H9 (cell line): ENCODE results near the gene PPP1R16B. TPM values are rescaled to one million over a fixed set of nuclear protein-coding genes. Genes with fewer than 3 reads are reported as not detected.

Experiments used
- DNase-seq: peaks from one replicate; pipeline ENCODE4 v3.0.0-alpha.2; 2017
- H2AFZ ChIP-seq: one replicate; pipeline ENCODE4 v1.6.1; 2013; ENCODE audit warnings: mild to moderate bottlenecking, low read length, control low read depth, moderate library complexity
- H2AK5ac ChIP-seq: 2 replicates; pipeline ENCODE4 v1.6.1; 2013; ENCODE audit warnings: low read length, control low read depth, mixed read lengths; ENCODE audit not compliant: insufficient read length
- H2BK120ac ChIP-seq: one replicate; pipeline ENCODE4 v1.6.1; 2013; ENCODE audit warnings: low read depth, mild to moderate bottlenecking, low read length, control low read depth, inconsistent platforms; ENCODE audit not compliant: poor library complexity, severe bottlenecking
- H2BK12ac ChIP-seq: 2 replicates; pipeline ENCODE4 v1.6.1; 2013; ENCODE audit warnings: low read length, control low read depth, mixed read lengths, low read depth; ENCODE audit not compliant: insufficient read length
- H2BK15ac ChIP-seq: 2 replicates; pipeline ENCODE4 v1.6.1; 2013; ENCODE audit warnings: low read depth, low read length, control low read depth
- H2BK20ac ChIP-seq: one replicate; pipeline ENCODE4 v1.6.1; 2013; ENCODE audit warnings: low read depth, mild to moderate bottlenecking, low read length, control low read depth, inconsistent platforms; ENCODE audit not compliant: poor library complexity, severe bottlenecking
- H2BK5ac ChIP-seq: 2 replicates; pipeline ENCODE4 v1.6.1; 2013; ENCODE audit warnings: low read length, control low read depth, mixed read lengths; ENCODE audit not compliant: insufficient read length
- H3K14ac ChIP-seq: 2 replicates; pipeline ENCODE4 v1.6.1; 2013; ENCODE audit warnings: low read length, control low read depth; ENCODE audit not compliant: insufficient read depth
- H3K18ac ChIP-seq: 2 replicates; pipeline ENCODE4 v1.6.1; 2013; ENCODE audit warnings: low read depth, mild to moderate bottlenecking, mixed read lengths, low read length, control low read depth; ENCODE audit not compliant: insufficient read length
- H3K23ac ChIP-seq: 2 replicates; pipeline ENCODE4 v1.6.1; 2013; ENCODE audit warnings: low read length, control low read depth, mixed read lengths, low read depth; ENCODE audit not compliant: insufficient read length
- H3K23me2 ChIP-seq: 2 replicates; pipeline ENCODE4 v1.6.1; 2013; ENCODE audit warnings: low read depth, mild to moderate bottlenecking, mixed read lengths, low read length, control low read depth; ENCODE audit not compliant: insufficient read length, poor library complexity, severe bottlenecking
- H3K27ac ChIP-seq: 2 replicates; pipeline ENCODE4 v1.5.1; 2013; ENCODE audit warnings: low read length, control low read depth, mixed read lengths, low read depth; ENCODE audit not compliant: insufficient read length
- H3K27me3 ChIP-seq: 2 replicates; pipeline ENCODE4 v1.6.1; 2013; ENCODE audit warnings: low read length, control low read depth, inconsistent platforms; ENCODE audit not compliant: insufficient read depth
- H3K4ac ChIP-seq: 2 replicates; pipeline ENCODE4 v1.6.1; 2013; ENCODE audit warnings: low read depth, mild to moderate bottlenecking, control low read depth, inconsistent platforms, low read length, moderate library complexity
- H3K4me1 ChIP-seq: 2 replicates; pipeline ENCODE4 v1.6.1; 2013; ENCODE audit warnings: low read length, control low read depth, inconsistent platforms; ENCODE audit not compliant: insufficient read depth
- H3K4me2 ChIP-seq: 2 replicates; pipeline ENCODE4 v1.6.1; 2013; ENCODE audit warnings: low read length, control low read depth, mixed read lengths; ENCODE audit not compliant: insufficient read length, insufficient read depth
- H3K56ac ChIP-seq: 2 replicates; pipeline ENCODE4 v1.6.1; 2013; ENCODE audit warnings: low read depth, mild to moderate bottlenecking, mixed read lengths, low read length, control low read depth; ENCODE audit not compliant: insufficient read length
- H3K79me1 ChIP-seq: 2 replicates; pipeline ENCODE4 v1.6.1; 2013; ENCODE audit warnings: low read depth, mild to moderate bottlenecking, moderate library complexity, low read length, control low read depth, inconsistent platforms; ENCODE audit not compliant: insufficient read depth, poor library complexity, severe bottlenecking
- H3K79me2 ChIP-seq: 2 replicates; pipeline ENCODE4 v1.6.1; 2013; ENCODE audit warnings: low read length, control low read depth, inconsistent platforms; ENCODE audit not compliant: insufficient read depth
- H3K9ac ChIP-seq: 2 replicates; pipeline ENCODE4 v1.6.1; 2013; ENCODE audit warnings: low read length, control low read depth, mixed read lengths; ENCODE audit not compliant: insufficient read length; ENCODE audit errors: extremely low read depth
- H3K9me3 ChIP-seq: one replicate; pipeline ENCODE4 v1.6.1; 2013; ENCODE audit warnings: low read depth, low read length, inconsistent platforms; ENCODE audit not compliant: control insufficient read depth
- H3T11ph ChIP-seq: one replicate; pipeline ENCODE4 v1.6.1; 2013; ENCODE audit warnings: mild to moderate bottlenecking, low read length, control low read depth, inconsistent platforms
- H4K20me1 ChIP-seq: one replicate; pipeline ENCODE4 v1.6.1; 2013; ENCODE audit not compliant: control insufficient read depth, insufficient read length, insufficient read depth
- H4K5ac ChIP-seq: 2 replicates; pipeline ENCODE4 v1.6.1; 2013; ENCODE audit warnings: low read depth, mild to moderate bottlenecking, mixed read lengths, low read length, control low read depth; ENCODE audit not compliant: insufficient read length
- H4K8ac ChIP-seq: replicated peaks from 2 replicates; pipeline ENCODE4 v1.6.1; 2013; ENCODE audit warnings: low read length, control low read depth, mixed read lengths, low read depth; ENCODE audit not compliant: insufficient read length
- H4K91ac ChIP-seq: 2 replicates; pipeline ENCODE4 v1.6.1; 2013; ENCODE audit warnings: low read depth, mild to moderate bottlenecking, moderate library complexity, mixed read lengths, low read length, control low read depth; ENCODE audit not compliant: insufficient read length
- H3K27ac Mint-ChIP-seq, 3 experiments: 2 replicates in 2 of 3; 3 replicates in 1 of 3; pipeline ENCODE4 v1.8.0; 2020 to 2021; ENCODE audit warnings: mixed read lengths in 3 of 3, mild to moderate bottlenecking in 1 of 3, moderate library complexity in 1 of 3
- H3K27me3 Mint-ChIP-seq: 2 replicates; pipeline ENCODE4 v1.8.0; 2021; ENCODE audit warnings: low read depth, mild to moderate bottlenecking, moderate library complexity, mixed read lengths
- H3K36me3 Mint-ChIP-seq, 3 experiments: 2 replicates in 2 of 3; 3 replicates in 1 of 3; pipeline ENCODE4 v1.8.0; 2020 to 2021; ENCODE audit warnings: low read depth in 3 of 3, mixed read lengths in 3 of 3; ENCODE audit not compliant: insufficient read depth in 1 of 3
- H3K4me1 Mint-ChIP-seq, 2 experiments: 2 replicates each; pipeline ENCODE4 v1.8.0; 2020; ENCODE audit warnings: mixed read lengths in 2 of 2
- H3K4me3 Mint-ChIP-seq, 2 experiments: 2 replicates in 1 of 2; 3 replicates in 1 of 2; pipeline ENCODE4 v1.8.0; 2020 to 2021; ENCODE audit warnings: mild to moderate bottlenecking in 2 of 2, mixed read lengths in 2 of 2, moderate library complexity in 1 of 2
- H3K9me3 Mint-ChIP-seq, 2 experiments: 2 replicates in 1 of 2; 3 replicates in 1 of 2; pipeline ENCODE4 v1.8.0; 2020; ENCODE audit warnings: mild to moderate bottlenecking in 2 of 2, mixed read lengths in 2 of 2, moderate library complexity in 1 of 2
- WGBS: extraction: QIAGEN DNeasy Blood & Tissue Kit; methylation state at CpG from one replicate; pipeline ENCODE4 v1.1.7; 2013; ENCODE audit warnings: missing lambda C conversion rate, low lambda C conversion rate, mixed read lengths; ENCODE audit not compliant: insufficient read length; ENCODE audit errors: extremely low coverage; 5-methylcytosine and 5-hydroxymethylcytosine counted together
- total RNA-seq: library from RNA; stranded (reverse); gene quantifications from 2 replicates; pipeline ENCODE4 v1.2.1, GENCODE V29; 2021
- TF ChIP-seq, protein P1 (sequence below): fragments of 200-600 bp; sonication (generic); conservative IDR thresholded peaks from 3 replicates; pipeline ENCODE4 v1.8.0; 2021; ENCODE audit warnings: antibody characterized with exemption, mild to moderate bottlenecking

PPP1R16B gene
- total RNA-seq, 1 experiment from 2014 or later = 8.2 TPM

DNA sequence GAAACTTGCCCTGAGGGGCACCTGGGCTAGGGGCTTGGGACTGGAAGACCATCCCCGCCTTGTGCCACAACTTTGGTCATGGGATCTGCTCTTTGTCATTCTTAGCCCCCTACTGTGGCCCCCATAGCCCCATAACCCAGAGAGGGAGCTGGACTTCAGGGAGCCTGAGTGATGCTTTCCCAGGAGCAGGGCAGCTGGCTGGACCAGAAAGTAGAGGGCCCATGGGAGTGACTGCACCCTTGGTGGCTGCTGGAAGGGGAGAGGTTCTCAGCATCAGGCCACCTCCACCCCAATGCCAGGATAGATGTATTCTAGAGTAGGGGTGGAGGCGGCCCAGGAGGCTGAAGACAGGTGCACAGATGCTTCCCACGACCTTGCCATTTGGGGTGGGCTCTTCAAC is 114.9 kb downstream of the PPP1R16B start:
- Histone ChIP-seq H2BK12ac (no peak overlapping the region), H3K9me3 (no peaks in the 10 kb centered on the region), H3K23ac (no peak overlapping the region), H3K9ac (no peak overlapping the region), H3T11ph (no peak overlapping the region), H2AFZ (no peak overlapping the region), H3K18ac (no peak overlapping the region), H2AK5ac (no peak overlapping the region), H4K20me1 (no peaks in the 10 kb centered on the region), H2BK120ac (no peak overlapping the region), H3K27ac (no peak overlapping the region), H3K4me1 (no peaks in the 10 kb centered on the region), H3K27me3 (no peaks in the 10 kb centered on the region), H3K79me1 (no peaks in the 10 kb centered on the region), H4K91ac (no peak overlapping the region), H3K23me2 (no peaks in the 10 kb centered on the region), H3K4ac (no peak overlapping the region), H3K14ac (no peak overlapping the region), H3K56ac (no peak overlapping the region), H2BK15ac (no peak overlapping the region), H2BK20ac (no peak overlapping the region), H3K79me2 (no peaks in the 10 kb centered on the region), H4K5ac (no peak overlapping the region), H2BK5ac (no peak overlapping the region), H4K8ac (no peak overlapping the region), H3K4me2 (no peak overlapping the region)
- no peak for DNase-seq
- TF ChIP-seq, protein P1, sequence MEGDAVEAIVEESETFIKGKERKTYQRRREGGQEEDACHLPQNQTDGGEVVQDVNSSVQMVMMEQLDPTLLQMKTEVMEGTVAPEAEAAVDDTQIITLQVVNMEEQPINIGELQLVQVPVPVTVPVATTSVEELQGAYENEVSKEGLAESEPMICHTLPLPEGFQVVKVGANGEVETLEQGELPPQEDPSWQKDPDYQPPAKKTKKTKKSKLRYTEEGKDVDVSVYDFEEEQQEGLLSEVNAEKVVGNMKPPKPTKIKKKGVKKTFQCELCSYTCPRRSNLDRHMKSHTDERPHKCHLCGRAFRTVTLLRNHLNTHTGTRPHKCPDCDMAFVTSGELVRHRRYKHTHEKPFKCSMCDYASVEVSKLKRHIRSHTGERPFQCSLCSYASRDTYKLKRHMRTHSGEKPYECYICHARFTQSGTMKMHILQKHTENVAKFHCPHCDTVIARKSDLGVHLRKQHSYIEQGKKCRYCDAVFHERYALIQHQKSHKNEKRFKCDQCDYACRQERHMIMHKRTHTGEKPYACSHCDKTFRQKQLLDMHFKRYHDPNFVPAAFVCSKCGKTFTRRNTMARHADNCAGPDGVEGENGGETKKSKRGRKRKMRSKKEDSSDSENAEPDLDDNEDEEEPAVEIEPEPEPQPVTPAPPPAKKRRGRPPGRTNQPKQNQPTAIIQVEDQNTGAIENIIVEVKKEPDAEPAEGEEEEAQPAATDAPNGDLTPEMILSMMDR = no peak
- WGBS = no CpG with 5 or more reads among the region's 3 CpGs
- Mint-ChIP-seq H3K27ac (no peak overlapping the region), H3K4me3 (no peak overlapping the region), H3K9me3 (no peaks in the 10 kb centered on the region), H3K27me3 (no peaks in the 10 kb centered on the region; the same call in 1 of the 2 replicates), H3K4me1 (no peaks in the 10 kb centered on the region), H3K36me3 (no peaks in the 10 kb centered on the region; a peak in 1 of 7 replicates)
